Bone marrow (tissue), 2 donors: Measurements from ENCODE around the gene RIPK3.
A peak's percentile ranks its signal among the peaks of the same experiment; 100 is the strongest.
"Not testable (repeated sequence)": the region's sequence is repeated elsewhere in the genome, so short reads cannot be mapped to it uniquely, and the experiment has no call there.

Source experiments
- DNase-seq, 2 donors: peaks; one replicate each; lab custom pipeline; 2025; lab: John Stamatoyannopoulos, UW

Gene RIPK3

GRCh38 chr14:24339284-24340151 is at the start of gene RIPK3:
RIPK3 (minus strand) TSS chr14:24339991; CDS start chr14:24339826, 165 bp downstream.
- peak in 1 of 2 donors; percentile 26 for DNase-seq

DNA sequence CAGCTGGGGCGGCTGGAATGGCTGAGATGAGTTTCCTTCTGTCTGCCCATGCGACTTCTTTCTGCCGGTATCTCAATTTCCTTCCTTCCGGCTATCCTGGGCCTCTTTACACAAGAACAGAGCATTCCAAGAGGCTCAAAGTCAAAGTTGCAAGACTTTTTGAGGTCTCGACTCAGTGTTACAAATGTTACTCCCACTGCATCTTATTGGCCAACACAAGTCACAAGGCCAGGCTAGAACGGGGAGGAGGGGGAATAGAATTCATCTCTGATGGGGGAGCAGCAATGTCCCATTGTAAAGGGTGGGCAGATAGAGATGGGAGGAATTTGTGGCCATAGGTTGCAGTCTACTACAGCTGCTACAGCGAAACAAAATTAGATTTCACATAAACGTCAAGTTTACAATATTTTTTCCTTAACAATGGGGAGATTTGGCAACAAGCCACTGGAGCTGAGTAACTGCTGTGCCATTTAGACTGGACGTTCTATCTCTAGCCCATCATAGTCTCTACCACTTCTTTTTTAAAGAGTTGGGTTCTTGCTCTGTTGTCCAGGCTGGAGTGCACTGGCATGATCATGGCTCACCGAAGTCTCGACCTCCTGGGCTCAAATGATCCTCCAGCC is 49.5 kb upstream of the RIPK3 start:
- DNase-seq = no peak

- DNase-seq = no peak
Measured at GRCh38 chr14:24388474-24389179, 48.8 kb upstream of the RIPK3 start.

DNA sequence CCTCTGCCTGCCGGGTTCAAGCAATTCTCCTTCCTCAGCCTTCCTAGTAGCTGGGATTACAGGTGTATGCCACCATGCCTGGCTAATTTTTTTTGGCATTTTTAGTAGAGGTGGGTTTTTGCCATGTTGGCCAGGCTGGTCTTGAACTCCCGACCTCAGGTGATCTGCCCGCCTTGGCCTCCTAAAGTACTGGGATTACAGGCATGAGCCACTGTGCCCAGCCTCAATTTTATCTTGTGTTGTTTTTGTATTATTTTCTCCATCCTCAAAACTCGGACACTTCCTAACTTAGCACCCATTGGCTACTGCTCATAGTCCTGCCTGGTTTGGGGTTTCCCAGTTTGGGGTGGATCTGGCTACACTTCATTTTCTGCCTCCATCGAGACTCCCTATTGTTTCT is 47.8 kb upstream of the RIPK3 start:
- DNase-seq = not testable (repeated sequence)

DNA sequence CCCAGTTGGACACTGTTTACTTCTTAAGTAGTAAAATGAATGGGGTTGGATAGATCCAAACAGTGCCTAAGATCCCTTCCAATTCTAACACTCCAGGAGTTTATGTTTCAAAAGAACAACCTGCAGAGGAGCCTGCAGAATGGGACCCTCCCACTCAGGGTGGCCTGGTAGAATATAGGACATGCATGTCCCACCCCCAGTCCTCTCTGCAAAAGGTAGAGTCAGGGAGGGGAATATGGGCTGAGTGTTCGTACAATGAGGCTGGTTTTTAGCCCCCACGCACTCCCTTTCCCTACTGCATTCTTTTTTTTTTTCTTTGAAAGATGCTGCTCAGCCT is 47.2 kb upstream of the RIPK3 start:
- no peak for DNase-seq

GRCh38 chr14:24385524-24385923 is 45.7 kb upstream of the RIPK3 start:
- DNase-seq = no peak

GRCh38 chr14:24384169-24384568 is 44.4 kb upstream of the RIPK3 start:
- DNase-seq = no peak

GRCh38 chr14:24382064-24382371 is 42.2 kb upstream of the RIPK3 start:
- DNase-seq = no peak

DNA sequence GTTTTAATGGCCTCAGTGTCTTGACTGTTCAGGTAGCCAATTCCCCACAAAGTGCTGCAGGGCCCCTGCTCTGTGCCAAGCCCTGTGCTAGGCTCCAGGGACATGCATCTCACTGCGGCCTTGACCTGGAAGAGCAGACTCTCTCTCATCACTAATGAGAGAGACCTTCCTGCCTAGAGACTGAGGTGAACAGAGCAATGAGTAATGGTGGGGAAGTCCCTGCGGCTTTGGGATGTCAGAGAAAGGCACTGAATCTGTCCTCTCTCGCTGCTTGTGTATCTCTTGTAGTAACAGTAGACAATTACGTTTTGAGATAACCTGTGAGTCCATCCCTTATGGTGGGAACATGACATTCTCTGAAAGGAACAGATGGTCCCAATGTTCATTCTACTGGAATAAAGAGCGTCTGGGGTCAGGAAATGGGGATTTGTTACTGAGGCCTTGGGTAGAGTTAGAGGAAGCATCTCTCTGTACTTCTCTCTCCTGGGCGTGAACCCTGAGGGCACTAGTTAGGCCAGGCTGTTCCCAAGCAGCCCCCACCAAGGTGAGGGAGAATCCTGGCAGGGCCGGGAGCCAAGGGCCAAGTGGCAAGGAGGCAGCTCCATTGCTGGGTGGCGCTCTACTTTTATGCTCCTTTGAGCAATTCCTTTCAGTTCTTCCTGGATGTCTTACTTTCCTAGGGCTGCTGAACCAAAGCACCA is 41.7 kb upstream of the RIPK3 start:
- DNase-seq = no peak

GRCh38 chr14:24379907-24380730 is 40.3 kb upstream of the RIPK3 start:
- DNase-seq = no peak

GRCh38 chr14:24378981-24379906 is 39.5 kb upstream of the RIPK3 start:
- no peak for DNase-seq

DNA sequence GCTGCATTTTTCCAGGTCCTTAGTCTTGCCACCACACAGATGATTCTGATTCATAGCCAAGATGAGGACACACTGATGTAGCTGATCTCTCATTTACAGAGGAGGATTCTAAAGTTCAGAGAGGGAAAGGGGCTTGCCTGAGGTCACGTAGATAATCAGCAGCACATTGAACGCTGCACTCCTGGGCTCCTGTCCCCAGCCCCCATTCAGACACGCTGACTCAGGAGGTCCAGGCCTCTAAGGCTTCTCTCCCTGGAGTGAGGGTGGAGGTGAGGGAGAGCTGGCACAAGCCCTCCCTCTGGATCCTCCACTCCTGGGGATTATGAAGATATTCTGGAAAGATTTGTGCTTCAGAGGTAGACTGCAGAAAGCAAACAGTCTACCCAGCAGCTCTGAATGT is 38.5 kb upstream of the RIPK3 start:
- no peak for DNase-seq

- no peak for DNase-seq
Measured at GRCh38 chr14:24377657-24378056, 37.9 kb upstream of the RIPK3 start.

GRCh38 chr14:24377126-24377525 is 37.3 kb upstream of the RIPK3 start:
- DNase-seq = no peak

DNA sequence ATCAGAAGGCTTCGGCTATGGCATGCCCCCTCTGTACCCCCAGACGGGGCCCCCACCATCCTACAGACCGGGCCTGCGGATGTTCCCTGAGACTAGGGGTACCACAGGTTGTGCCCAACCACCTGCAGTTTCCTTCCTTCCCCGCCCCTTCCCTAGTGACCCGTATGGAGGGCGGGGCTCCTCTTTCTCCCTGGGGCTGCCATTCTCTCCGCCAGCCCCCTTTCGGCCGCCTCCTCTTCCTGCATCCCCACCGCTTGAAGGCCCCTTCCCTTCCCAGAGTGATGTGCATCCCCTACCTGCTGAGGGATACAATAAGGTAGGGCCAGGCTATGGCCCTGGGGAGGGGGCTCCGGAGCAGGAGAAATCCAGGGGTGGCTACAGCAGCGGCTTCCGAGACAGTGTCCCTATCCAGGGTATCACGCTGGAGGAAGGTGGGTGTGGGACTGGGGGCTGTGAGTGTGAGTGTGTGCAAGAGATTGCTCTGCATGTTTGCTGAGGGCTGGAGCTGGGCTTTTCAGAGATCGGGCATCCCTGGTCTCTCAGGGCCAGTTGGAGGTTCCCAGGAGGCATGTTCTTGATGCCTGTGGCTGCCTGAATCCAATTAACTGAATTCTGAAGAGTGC is 36.8 kb upstream of the RIPK3 start:
- DNase-seq = no peak

GRCh38 chr14:24372701-24373416 is 33.1 kb upstream of the RIPK3 start:
- no peak for DNase-seq

GRCh38 chr14:24371605-24372004 is 31.8 kb upstream of the RIPK3 start:
- DNase-seq = not testable (repeated sequence)

DNA sequence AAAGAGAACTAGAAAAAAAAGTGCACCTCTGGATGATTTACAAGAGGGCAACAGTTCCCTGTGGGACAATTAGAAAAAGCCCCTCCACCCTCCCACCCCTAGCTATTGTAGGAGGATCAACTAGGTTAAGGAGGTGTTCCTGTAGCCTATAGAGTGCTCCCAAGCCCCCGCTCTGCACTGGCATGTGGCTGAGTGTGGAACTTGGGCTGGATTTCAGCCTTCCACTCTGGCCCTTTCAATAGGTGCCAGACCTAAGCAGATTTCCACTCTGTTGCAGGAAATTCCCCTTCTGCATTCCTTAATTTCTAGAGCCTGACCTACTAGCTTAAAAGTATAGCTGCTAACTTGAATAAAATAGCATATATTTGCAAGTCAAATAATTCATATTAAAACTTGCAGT is 31.0 kb upstream of the RIPK3 start:
- no peak for DNase-seq

DNA sequence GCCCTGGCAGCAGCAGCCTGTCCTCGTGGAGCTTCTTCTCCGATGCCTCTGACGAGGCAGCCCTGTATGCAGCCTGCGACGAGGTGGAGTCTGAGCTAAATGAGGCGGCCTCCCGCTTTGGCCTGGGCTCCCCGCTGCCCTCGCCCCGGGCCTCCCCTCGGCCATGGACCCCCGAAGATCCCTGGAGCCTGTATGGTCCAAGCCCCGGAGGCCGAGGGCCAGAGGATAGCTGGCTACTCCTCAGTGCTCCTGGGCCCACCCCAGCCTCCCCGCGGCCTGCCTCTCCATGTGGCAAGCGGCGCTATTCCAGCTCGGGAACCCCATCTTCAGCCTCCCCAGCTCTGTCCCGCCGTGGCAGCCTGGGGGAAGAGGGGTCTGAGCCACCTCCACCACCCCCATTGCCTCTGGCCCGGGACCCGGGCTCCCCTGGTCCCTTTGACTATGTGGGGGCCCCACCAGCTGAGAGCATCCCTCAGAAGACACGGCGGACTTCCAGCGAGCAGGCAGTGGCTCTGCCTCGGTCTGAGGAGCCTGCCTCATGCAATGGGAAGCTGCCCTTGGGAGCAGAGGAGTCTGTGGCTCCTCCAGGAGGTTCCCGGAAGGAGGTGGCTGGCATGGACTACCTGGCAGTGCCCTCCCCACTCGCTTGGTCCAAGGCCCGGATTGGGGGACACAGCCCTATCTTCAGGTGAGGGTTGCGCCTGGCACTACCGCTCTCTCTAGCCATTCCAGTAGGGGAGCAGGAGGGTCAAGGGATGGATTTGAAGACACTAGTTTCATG is 30.3 kb upstream of the RIPK3 start:
- DNase-seq = no peak
